Measurements from ENCODE around the gene NELFB.

Gene NELFB

DNA sequence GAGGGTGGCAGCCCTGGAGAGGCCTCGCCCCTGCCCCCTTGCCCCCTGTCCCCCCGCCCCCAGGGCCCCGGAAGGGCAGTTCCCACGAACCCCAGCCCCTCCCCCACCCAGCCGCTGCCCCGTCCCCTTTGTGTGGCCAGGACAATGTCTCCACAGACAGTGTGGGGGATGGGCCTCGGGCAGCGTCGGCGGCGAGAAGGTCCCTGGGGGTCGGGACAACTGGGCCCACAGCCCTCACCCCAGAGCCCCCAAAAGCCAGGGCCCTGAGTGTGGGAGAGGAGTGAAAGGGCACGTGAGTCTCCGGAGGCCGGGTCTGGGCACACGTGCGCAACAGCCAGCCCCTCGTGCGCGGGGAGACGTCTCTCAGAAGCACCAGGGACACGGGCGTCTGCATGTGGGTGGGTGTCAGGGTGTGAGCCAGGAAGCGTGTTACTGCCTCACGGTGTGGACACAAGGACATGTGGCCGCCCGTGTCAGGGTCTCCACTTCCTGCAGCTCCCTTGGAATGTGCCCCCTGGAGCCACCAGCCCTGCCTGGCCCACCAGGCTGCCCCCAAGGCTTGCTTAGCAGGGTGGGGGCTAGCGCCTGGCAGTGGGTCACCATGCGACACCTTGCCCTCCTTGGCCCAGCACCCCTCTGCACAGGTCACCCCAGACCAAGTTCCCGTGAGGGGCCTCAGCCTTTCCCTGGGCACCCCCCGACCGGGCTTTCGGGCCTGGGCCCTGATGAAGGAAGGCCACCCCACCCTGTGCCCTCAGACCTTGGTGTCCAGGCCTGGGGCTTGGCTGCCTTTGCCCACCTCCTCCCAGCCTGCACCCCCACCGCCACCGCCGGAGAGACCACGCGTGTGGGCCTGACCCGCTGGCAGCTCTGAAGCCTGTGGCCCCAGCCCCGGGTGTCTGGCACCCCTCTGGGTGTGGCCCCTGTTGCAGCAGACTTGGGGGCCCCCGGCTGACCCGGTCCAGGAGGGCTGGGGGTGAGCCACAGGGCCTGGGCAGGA, 59.7 kb downstream of the NELFB start:
- no peak for DNase-seq (ENCODE audit: low spot score)

DNA sequence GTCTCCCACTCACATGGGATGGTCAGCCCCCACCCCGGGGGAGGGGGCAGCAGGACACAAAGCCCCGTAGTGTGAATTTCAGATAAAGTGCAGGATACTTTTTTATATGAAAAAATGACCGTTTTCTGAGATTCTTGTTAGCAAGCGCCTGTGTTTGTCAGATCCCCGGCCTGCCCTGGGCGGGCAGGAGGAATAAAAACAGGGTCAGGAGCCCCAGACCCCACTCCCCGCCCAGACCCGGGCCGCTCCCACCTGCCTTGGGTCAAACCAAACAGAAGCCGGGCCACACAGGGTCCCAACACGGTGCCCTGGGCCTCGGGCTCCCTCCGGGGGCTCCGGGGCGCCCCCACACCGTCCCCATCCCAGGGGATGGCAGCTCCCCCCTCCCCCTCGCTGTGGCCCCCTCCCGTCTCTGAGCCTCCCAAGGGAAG, 60.5 kb downstream of the NELFB start:
- no peak for DNase-seq (ENCODE audit: low spot score)

GRCh38 chr9:137316012-137316981, 61.2 kb downstream of the NELFB start:
- DNase-seq (ENCODE audit: low spot score): no peak

DNA sequence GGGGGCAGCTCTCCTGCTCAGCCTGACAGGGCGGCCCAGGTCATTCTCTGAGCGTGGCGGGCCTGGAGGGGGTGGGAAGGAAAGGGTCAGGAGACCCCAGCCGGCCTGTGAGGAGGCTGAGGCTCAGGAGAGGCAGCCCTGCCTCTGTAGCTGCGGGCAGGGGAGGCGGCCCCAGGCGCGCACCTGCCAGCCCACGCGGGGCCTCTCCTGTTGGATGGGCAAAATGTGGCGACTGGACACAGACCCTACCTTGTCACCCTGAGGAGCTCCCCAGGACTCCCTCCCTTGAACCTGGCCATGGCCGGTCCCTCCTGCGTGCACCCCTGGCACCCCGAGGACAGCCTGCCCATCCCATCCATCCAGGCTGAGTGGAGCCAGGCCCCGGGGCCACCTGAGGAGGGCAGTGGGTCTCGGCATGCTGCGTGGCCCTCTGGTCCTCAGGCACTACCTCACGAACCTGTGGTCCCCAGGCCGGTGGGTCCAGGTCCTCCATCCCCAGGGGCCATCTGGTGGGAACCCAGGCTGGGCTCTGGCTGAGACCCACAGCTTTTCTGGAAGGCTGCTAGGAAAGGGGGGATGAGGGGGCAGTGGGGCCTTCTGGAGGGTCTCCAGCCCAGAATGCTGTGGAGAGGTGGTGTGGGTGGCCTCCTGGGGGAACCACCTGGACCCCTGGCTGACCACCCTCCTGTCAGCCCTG, 62.0 kb downstream of the NELFB start:
- no peak for DNase-seq (ENCODE audit: low spot score)

GRCh38 chr9:137317718-137318511, 62.8 kb downstream of the NELFB start:
- DNase-seq (ENCODE audit: low spot score): no peak

DNA sequence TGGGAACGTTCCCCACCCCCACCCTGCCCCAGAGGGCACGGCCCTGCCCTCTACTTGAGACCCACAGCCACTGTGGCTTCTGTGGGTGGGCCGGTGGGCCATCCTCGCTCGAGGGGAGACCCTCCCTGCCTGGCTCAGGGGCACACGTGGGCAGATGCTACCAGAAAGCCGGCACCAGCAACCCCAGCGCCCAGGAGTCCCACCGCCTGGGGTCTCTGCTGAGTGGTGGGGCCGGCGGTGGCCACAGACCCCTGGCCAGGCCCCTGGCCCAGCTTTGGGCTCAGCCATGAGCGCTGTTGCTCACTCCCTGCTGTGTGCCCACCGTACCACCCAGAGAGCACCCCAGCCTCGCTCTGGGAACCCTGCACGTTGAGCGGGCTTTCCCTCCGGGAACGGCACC, 63.5 kb downstream of the NELFB start:
- DNase-seq (ENCODE audit: low spot score): no peak

DNA sequence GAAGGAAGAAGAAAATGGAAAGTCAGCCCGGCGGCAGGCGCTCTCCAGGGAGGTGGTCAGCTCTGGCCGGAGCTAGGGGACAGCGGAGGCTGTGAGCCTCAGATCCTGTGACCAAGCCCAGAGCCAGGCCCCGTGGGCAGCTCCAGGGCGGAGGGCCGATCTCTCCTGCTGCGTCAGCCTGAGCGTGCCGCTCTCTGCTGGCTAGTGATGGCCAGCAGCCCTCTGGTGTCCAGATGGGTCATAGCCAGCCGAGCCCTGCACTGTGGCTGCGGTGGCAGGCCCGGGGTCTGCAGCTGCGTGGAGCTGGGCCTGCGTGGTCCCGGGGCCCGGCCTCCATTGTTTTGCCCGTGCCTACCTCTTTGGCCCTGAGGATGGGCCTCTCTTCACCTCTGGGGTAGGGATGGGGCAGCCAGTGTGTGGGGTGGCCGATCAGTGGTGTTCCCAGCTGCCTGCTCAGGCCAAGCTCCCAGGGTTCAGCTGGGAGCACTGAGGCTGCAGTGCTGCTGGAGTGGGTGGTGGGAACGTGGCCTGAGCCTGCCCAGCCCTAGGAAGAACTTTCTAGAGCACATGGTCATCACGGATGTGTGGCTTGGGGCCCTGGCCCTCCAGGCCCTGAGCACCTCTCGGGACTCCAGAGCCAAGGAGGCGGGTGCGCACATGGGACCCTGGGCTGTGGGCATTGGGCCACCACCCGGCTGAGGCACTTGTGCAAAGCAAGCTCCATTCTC, 64.0 kb downstream of the NELFB start:
- DNase-seq (ENCODE audit: low spot score): no peak

- DNase-seq (ENCODE audit: low spot score): no peak
Measured at GRCh38 chr9:137319739-137320551, 64.8 kb downstream of the NELFB start.

- no peak for DNase-seq (ENCODE audit: low spot score)
Measured at GRCh38 chr9:137320555-137321384, 65.6 kb downstream of the NELFB start.

- no peak for DNase-seq (ENCODE audit: low spot score)
Measured at GRCh38 chr9:137321726-137322361, 66.7 kb downstream of the NELFB start.
